Measurements from ENCODE around the gene PHLDB2. TPM values are rescaled to one million over a fixed set of nuclear protein-coding genes. Genes with fewer than 3 reads are reported as not detected.

The PHLDB2 gene
- total and polyA plus RNA-seq, 12 donors = 6.2 to 39.6 (median 13.9) TPM

- Histone ChIP-seq H3K36me3 (replicated peaks in 1 of 2) (no peaks in the 10 kb centered on the region), H3K27me3 (no peaks in the 10 kb centered on the region), H3K4me1 (replicated peaks in 1 of 2) (peaks cover 6 to 15% of the 10 kb centered on the region in 2 donors), H3K9me3 (replicated peaks in 1 of 3) (no peaks in the 10 kb centered on the region), H3K27ac (no peak overlapping the region), H3K4me3 (no peak overlapping the region)
- intact Hi-C loops (cut with DNase I) = no loop called here
- TF ChIP-seq CTCF (IDR thresholded peaks at IDR 0.05) = no peak
- no peak for TF ChIP-seq POLR2A (IDR thresholded peaks at IDR 0.05)
- DNase-seq = no peak
- WGBS, 4 donors = 83 to 91% (median 87%) methylated on average over 3 of the region's 3 CpGs
Measured at GRCh38 chr3:111856501-111856900, 2.6 kb upstream of the PHLDB2 start.

GRCh38 chr3:111857474-111857873 lies 1.6 kb upstream of the PHLDB2 start:
- TF ChIP-seq CTCF (IDR thresholded peaks at IDR 0.05) = no peak
- no peak for TF ChIP-seq POLR2A (IDR thresholded peaks at IDR 0.05)
- Histone ChIP-seq H3K27ac (no peak overlapping the region), H3K4me3 (no peak overlapping the region), H3K4me1 (replicated peaks in 1 of 2) (peaks cover 6 to 8% of the 10 kb centered on the region in 2 donors), H3K36me3 (replicated peaks in 1 of 2) (no peaks in the 10 kb centered on the region), H3K27me3 (no peaks in the 10 kb centered on the region), H3K9me3 (replicated peaks in 1 of 3) (no peaks in the 10 kb centered on the region)
- WGBS, 4 donors = 66 to 76% (median 71%) methylated on average over 6 of the region's 6 CpGs
- no peak for DNase-seq
- intact Hi-C loops (cut with DNase I) = no loop called here

GRCh38 chr3:111858642-111859041 lies 423 bp upstream of the PHLDB2 start:
- Histone ChIP-seq H3K36me3 (replicated peaks in 1 of 2) (no peaks in the 10 kb centered on the region), H3K27me3 (no peaks in the 10 kb centered on the region), H3K4me3 (peak overlapping the region in 2 of 4 donors; percentile 61 to 73), H3K27ac (peak overlapping the region in 3 of 5 donors; percentile 80 to 93 (median 88)), H3K9me3 (replicated peaks in 1 of 3) (no peaks in the 10 kb centered on the region), H3K4me1 (replicated peaks in 1 of 2) (peaks cover 6 to 8% of the 10 kb centered on the region in 2 donors)
- peak in 3 of 7 donors; percentile 30 to 58 (median 37) for DNase-seq
- TF ChIP-seq CTCF (IDR thresholded peaks at IDR 0.05) (no peak), POLR2A (IDR thresholded peaks at IDR 0.05) (no peak)
- intact Hi-C loops (cut with DNase I) = no loop called here
- WGBS, 4 donors = 26 to 37% (median 35%) methylated on average over 10 of the region's 10 CpGs

GRCh38 chr3:111859974-111860859 lies 1.2 kb downstream of the PHLDB2 start:
- intact Hi-C loops (cut with DNase I) = loop anchor here (5.0 to 10.0 kb wide), 3 partner anchors 105 to 138 kb away; no protein-coding TSS in a partner anchor
- TF ChIP-seq CTCF (IDR thresholded peaks at IDR 0.05) (peak; percentile 29 to 66 (median 55)), POLR2A (IDR thresholded peaks at IDR 0.05) (peak; percentile 30 to 77)

More at GRCh38 chr3:111859974-111860859, 1.2 kb downstream of the PHLDB2 start:
- Histone ChIP-seq H3K36me3 (replicated peaks in 1 of 2) (no peaks in the 10 kb centered on the region), H3K4me3 (peak overlapping the region; percentile 49 to 73 (median 62)), H3K4me1 (replicated peaks in 1 of 2) (peaks cover 6 to 18% of the 10 kb centered on the region in 2 donors), H3K27me3 (no peaks in the 10 kb centered on the region), H3K9me3 (replicated peaks in 1 of 3) (no peaks in the 10 kb centered on the region), H3K27ac (peak overlapping the region; percentile 38 to 93 (median 80))
- peak; percentile 68 to 90 (median 76) for DNase-seq
- 0 to 1% (median 1%) methylated on average over 27 to 35 of the region's 35 CpGs for WGBS, 4 donors
